A673 (cell line): ENCODE results near the gene CBY1. TPM values are rescaled to one million over a fixed set of nuclear protein-coding genes. Genes with fewer than 3 reads are reported as not detected.

ENCODE experiments used
- BruUV-seq: library from RNA; stranded (reverse); fragments of 400-500 nt; replicated peaks from 2 replicates; lab custom pipeline; 2021; lab: Mats Ljungman, UMichigan
- CTCF ChIA-PET: fragments of 300-600 bp; sonication (Branson Sonifier 250); formaldehyde crosslinking; loops from one replicate; lab custom pipeline; 2022; ENCODE audit warnings: antibody characterized with exemption; lab: Charles Lee
- POLR2A ChIA-PET: fragments of 300-600 bp; sonication (Branson Sonifier 250); formaldehyde crosslinking; loops from one replicate; lab custom pipeline; 2022; ENCODE audit warnings: antibody characterized with exemption; ENCODE audit not compliant: low non-redundant PET; lab: Charles Lee
- DNase-seq: peaks from one replicate; pipeline ENCODE4 v3.0.0-alpha.2; 2015; ENCODE audit warnings: low spot score
- H3K27ac ChIP-seq: fragments of 200-600 bp; sonication (generic); 2 replicates; pipeline ENCODE4 v1.5.1; 2016; ENCODE audit warnings: mixed run types, low read depth, mild to moderate bottlenecking, mixed read lengths, antibody characterized with exemption, low read length; ENCODE audit not compliant: poor library complexity, severe bottlenecking
- H3K27me3 ChIP-seq: fragments of 200-600 bp; sonication (generic); replicated peaks from 2 replicates; pipeline ENCODE4 v1.6.1; 2017; ENCODE audit warnings: mixed run types, low read depth, mild to moderate bottlenecking, mixed read lengths, antibody characterized with exemption, low read length; ENCODE audit not compliant: insufficient read depth, poor library complexity
- H3K36me3 ChIP-seq: fragments of 200-600 bp; sonication (generic); 2 replicates; pipeline ENCODE4 v1.6.1; 2016; ENCODE audit warnings: mixed run types, mild to moderate bottlenecking, mixed read lengths, antibody characterized with exemption, low read length; ENCODE audit not compliant: insufficient read depth, poor library complexity, severe bottlenecking
- H3K4me1 ChIP-seq: fragments of 200-600 bp; sonication (generic); 2 replicates; pipeline ENCODE4 v1.6.1; 2017; ENCODE audit warnings: mixed run types, mild to moderate bottlenecking, mixed read lengths, antibody characterized with exemption, low read length; ENCODE audit not compliant: insufficient read depth, poor library complexity, severe bottlenecking
- H3K4me3 ChIP-seq: fragments of 200-600 bp; sonication (generic); 2 replicates; pipeline ENCODE4 v1.5.1; 2016; ENCODE audit warnings: low read depth, mixed run types, mild to moderate bottlenecking, mixed read lengths, low read length; ENCODE audit not compliant: poor library complexity, severe bottlenecking
- H3K9me3 ChIP-seq: fragments of 200-600 bp; sonication (generic); 2 replicates; pipeline ENCODE4 v1.6.1; 2016; ENCODE audit warnings: mixed run types, low read depth, mild to moderate bottlenecking, mixed read lengths, antibody characterized with exemption, low read length; ENCODE audit not compliant: poor library complexity, severe bottlenecking
- CTCF ChIP-seq: fragments of 300-800, 200-600 bp; sonication (generic); conservative IDR thresholded peaks from 2 replicates; pipeline ENCODE4 v1.5.1; 2017; ENCODE audit warnings: low read depth, mild to moderate bottlenecking, antibody characterized with exemption, low read length, moderate library complexity, mixed read lengths
- EZH2 ChIP-seq: fragments of 200-600 bp; sonication (generic); IDR thresholded peaks from 2 replicates; pipeline ENCODE4 v1.6.1; 2017; ENCODE audit warnings: borderline replicate concordance, low read depth, mild to moderate bottlenecking, mixed read lengths, antibody characterized with exemption, low read length; ENCODE audit not compliant: poor library complexity, severe bottlenecking
- intact Hi-C: fragments of 100-400 bp; cut with micrococcal nuclease; formaldehyde crosslinking; loops from one replicate; pipeline ENCODE4 v1.10.0; 2022; ENCODE audit not compliant: unreplicated experiment
- total RNA-seq: library from RNA; stranded (reverse); gene quantifications from 2 replicates; pipeline ENCODE4 v1.2.3, GENCODE V29; 2021

The CBY1 gene
- total RNA-seq, 1 experiment from 2014 or later, result 22.1 TPM

GRCh38 chr22:38618682-38619081 is 37.8 kb upstream of the CBY1 start:
- TF ChIP-seq CTCF, result no peak
- no peak for TF ChIP-seq EZH2
- CTCF ChIA-PET, result no interaction called here
- Histone ChIP-seq H3K36me3 (no peaks in the 10 kb centered on the region), H3K27ac (no peak overlapping the region), H3K4me1 (no peaks in the 10 kb centered on the region), H3K9me3 (no peaks in the 10 kb centered on the region), H3K27me3 (no peaks in the 10 kb centered on the region), H3K4me3 (no peak overlapping the region)
- no peak for DNase-seq
- POLR2A ChIA-PET, result no interaction called here
- no TSS peak for BruUV-seq
- intact Hi-C loops, result no loop called here

GRCh38 chr22:38623351-38623750 is 33.1 kb upstream of the CBY1 start:
- no peaks in the 10 kb centered on the region for H3K36me3 ChIP-seq
- CTCF ChIA-PET, result no interaction called here
- POLR2A ChIA-PET, result no interaction called here

GRCh38 chr22:38628444-38628843 is 28.0 kb upstream of the CBY1 start:
- DNase-seq, result no peak
- Histone ChIP-seq H3K27ac (no peak overlapping the region), H3K9me3 (no peaks in the 10 kb centered on the region), H3K4me1 (no peaks in the 10 kb centered on the region), H3K4me3 (no peak overlapping the region), H3K27me3 (no peaks in the 10 kb centered on the region), H3K36me3 (no peaks in the 10 kb centered on the region)
- BruUV-seq, result no TSS peak
- TF ChIP-seq EZH2, result no peak
- TF ChIP-seq CTCF, result no peak
- intact Hi-C loops, result no loop called here
- CTCF ChIA-PET, result no interaction called here
- POLR2A ChIA-PET, result no interaction called here

More at GRCh38 chr22:38623351-38623750, 33.1 kb upstream of the CBY1 start:
- intact Hi-C loops, result no loop called here
- H3K9me3 ChIP-seq, result no peaks in the 10 kb centered on the region
- TF ChIP-seq EZH2 (no peak), CTCF (no peak)
- DNase-seq, result no peak
- H3K27me3 ChIP-seq, result no peaks in the 10 kb centered on the region
- H3K4me3 ChIP-seq, result no peak overlapping the region
- H3K27ac ChIP-seq, result no peak overlapping the region
- no peaks in the 10 kb centered on the region for H3K4me1 ChIP-seq
- BruUV-seq, result no TSS peak
